HG02571 (cell line): Measurements from ENCODE around the gene HDAC4.

Source experiments
- ATAC-seq: cut with Tn5 transposase; IDR thresholded peaks from one replicate; pipeline ENCODE4 v1.9.1; 2021; ENCODE audit warnings: mild to moderate bottlenecking, moderate library complexity; ENCODE audit not compliant: unreplicated experiment

The HDAC4 gene

GRCh38 chr2:239211396-239212094 is 189.3 kb downstream of the HDAC4 start:
- ATAC-seq: no peak

GRCh38 chr2:239209783-239210182 is 191.0 kb downstream of the HDAC4 start:
- no peak for ATAC-seq

- ATAC-seq: no peak
Measured at GRCh38 chr2:239208465-239209180, 192.2 kb downstream of the HDAC4 start.

DNA sequence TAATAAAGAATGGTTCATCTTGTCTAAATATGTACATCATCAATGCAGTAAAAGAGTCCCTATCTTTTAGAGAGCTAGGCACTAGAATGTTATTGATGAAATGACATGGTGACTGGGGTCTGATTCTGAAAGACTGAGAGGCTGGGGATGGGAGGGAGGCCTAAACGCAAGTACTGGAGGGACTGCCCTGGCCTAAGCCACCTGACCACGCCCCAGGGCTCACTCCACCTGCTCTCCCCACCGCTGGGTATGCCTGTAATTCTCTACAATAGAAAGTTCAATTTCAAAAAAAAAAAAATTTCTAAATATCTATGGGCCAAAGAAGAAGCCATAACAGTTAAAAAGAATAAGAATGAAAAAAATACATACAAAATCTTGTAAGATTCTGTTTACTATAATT is 194.0 kb downstream of the HDAC4 start:
- ATAC-seq: no peak

DNA sequence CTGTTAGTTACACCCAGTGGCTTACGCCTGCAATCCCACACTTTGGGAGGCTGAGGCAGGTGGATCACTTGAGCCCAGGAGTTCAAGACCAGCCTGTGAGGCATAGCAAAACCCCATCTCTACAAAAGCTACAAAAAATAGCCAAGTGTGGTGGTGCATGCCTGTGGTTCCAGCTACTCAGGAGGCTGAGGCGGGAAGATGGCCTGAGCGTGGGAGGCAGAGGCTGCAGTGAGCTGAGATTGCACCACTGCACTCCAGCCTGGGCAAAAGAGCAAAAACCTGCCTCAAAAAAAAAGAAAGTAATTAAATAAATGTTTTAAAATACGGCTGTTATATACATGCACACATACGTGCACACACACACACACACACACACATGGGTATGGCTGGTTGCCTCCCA is 194.8 kb downstream of the HDAC4 start:
- no peak for ATAC-seq

DNA sequence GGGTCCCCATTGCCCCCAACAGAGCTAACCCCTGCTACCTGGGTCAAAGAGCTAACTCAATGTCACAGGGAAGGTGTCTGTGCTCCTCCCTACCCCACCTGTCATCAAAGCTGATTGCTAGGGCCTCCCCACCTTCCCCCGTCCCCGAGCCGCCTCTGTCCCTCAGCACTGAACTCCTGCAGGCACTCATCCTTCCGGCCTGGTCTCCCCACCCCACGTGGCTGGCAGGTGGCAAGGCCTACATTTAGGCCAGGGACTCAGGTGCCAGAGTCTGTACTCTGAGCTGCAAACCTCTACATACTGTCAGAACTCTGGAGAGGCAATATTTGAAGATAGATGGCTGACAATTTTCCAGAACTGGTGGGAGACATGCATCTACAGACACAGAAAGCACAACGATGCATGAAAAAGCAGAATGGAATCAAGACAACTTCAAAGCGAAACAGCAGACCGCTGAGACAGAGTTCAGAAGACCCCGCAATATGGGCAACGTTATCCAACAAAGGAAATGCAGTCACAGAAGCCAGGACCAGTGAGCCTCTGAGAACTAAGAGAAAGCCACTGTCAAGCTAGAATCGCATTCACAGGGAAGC is 195.8 kb downstream of the HDAC4 start:
- no peak for ATAC-seq

DNA sequence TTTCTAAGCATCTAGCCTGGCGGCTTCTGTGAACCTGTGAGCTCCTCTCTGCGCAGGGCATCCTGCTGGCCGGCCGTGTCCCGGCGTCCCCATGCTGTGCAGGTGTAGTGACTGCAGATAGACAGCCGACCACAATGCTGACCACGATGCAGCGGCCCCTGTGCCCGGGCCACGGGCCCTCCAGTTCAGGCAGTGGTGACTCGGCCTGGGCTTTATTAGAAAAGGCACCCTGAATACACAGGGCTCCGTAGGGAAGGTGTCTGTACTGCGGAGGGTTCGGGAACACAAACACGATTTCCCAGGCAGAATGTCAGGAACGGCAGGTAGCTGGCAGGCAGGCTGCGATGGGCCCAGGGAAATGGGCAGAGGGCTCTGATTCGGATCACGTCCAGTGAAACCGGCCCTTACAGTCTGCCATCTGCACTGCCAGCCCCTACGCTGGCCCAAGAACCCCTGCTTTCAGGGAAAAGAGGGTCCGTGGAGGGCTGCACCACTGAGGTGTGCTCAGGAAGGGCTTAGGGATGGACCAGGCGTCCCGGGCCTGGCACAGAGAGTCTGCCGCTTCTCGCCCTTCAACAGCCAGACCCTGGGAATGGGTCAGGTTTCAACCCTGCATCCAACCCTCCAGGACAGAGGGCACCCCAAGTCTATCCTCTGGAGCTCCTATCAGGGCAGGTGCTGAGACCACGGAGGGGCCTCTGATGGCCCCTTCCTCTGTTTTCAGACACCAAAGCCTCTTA is 196.5 kb downstream of the HDAC4 start:
- ATAC-seq: no peak

DNA sequence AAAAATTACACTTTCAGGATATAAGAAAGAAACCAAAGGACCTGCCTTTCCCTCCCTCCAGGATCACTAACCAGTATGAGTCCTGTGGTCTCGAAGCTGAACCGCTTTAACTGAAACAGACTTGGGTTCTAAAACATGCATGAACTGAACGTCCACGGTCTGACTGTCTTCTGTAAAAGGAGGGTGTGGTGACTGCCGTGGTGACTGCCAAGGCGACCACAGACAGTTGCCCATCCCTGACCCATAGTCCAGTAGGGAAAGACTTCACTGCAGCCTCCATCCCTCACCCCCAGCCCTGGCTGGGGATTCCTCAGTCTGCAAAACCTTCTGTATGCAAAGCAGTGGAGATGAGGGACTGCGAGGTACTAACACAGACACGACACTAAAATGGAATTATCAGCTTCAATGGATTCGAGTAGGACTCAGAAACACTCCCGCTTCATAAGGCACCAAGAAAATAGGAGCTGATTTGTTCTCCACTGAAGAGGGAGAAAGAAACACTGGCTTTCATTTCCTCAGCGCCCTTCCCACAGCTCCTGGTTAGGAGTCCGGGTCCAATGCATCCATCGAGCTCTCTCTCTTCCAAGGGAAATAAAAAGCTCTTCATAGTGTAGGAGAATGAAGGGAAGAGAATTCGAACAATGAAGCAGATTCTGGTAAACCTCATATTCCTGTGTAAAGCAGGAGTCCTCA is 197.2 kb downstream of the HDAC4 start:
- ATAC-seq: no peak

DNA sequence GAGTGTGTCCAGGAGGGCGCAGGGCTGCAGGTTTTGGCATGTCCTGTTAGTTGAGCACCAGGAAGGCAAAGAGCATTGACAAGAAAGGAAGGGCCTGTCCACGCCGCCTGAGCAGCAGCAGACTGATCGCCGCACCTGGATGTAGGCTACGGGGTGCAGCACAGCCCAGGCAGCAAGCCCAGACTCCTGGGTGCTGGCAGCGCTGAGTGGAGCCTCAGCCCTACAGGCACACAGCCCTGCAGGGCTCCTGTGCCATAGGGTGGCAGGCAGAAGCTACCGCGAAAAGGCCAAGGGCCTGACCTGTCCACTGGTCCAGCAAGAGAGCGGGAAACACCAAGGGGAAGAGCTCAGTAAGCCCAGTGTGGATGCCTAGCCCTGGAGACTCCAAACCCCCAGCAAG is 198.0 kb downstream of the HDAC4 start:
- no peak for ATAC-seq

DNA sequence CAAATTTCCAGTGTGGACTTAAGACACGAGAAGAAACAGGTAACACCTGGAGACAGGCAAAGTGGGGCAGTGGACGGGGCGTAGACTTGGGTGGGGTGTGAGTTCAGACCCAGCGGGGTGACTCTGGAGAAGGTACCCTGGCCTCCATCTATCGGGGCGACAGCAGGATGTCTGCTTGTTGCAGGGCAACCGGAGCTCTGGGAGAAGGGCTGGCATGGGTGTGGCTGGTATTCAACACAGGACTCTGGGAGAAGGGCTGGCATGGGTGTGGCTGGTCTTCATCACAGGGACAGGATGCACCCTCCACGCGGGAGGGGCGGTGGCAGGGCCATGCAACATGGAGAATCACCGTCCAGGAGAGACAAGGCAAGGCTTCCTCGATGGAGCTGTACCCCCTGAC is 198.5 kb downstream of the HDAC4 start:
- ATAC-seq: no peak

- ATAC-seq: no peak
Measured at GRCh38 chr2:239201884-239202283, 198.9 kb downstream of the HDAC4 start.

- ATAC-seq: no peak
Measured at GRCh38 chr2:239201531-239201876, 199.3 kb downstream of the HDAC4 start.

DNA sequence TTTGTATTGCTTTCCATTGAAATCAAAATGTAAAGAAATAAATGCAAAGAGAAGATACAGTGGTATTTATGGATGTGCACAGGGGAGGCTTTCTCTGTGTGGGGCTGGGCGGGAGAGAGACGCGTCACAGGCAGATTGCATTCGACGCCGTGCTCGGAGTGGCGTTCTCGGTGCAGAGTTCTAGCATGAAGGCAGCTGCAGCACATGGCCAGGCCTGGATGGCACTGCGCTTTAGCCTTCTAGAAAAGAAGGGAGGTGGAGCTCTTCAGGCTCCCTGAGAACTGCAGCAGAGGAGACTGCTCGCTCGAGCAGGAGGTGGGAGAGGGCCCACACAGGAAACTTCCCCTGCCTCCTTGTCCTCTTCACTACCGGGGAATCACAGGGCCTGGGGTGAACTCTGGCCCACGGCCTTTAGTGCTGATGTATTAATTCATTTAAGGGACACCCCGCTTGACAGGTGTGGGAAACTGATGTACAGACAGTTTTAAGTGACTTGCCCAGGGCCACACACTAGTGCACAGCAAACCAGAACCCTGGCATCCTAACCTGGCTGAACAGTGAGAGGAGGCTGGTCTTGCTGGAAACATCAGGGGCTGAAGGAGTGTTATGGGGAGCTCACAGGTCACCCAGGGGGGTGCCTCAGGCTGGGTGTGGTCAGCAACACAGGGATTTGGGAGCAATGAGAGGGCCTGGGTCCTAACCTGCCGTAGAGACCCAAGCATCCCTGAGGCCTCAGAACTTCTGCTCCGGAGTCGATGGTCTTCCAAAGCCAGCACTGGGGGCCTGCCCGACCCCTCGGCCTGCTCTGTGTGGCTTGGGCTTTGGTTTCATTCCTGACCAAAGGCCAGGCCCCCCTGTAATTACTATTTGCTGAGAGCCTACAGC is 199.9 kb downstream of the HDAC4 start:
- ATAC-seq: no peak

DNA sequence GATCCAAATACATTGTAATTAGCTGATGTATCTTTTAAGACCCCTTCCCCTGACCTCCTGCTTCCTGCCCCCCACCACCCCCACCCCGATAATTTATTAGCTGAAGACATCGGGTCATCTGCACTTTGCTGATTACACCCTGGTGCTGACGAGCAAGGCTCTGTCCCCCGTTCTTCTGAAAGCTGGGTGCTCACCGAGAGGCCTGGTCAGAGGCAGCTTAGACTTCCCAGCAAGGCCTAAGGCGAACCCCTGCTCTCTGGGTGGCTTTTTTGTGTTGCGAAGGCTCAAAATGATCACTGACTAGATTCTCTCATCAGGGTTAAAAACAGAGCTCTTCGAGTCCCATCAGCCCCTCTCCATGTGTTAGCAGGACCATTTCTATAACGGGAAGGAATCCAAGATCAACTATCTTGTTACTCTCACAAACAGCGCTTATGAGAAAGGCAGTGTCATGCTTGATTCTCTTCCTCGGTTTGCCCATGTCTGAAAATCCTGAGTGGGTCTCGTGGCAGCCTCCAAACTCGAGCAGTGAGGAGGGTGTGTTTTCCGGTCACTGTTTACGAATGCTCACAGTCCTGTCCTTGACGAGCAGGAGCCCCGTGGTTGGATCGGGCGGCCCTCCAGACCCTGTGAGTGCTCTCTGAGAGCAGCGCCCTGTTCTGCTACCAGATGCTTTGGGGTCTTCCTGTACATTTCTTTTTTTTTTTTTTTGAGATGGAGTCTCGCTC is 201.6 kb downstream of the HDAC4 start:
- ATAC-seq: no peak

DNA sequence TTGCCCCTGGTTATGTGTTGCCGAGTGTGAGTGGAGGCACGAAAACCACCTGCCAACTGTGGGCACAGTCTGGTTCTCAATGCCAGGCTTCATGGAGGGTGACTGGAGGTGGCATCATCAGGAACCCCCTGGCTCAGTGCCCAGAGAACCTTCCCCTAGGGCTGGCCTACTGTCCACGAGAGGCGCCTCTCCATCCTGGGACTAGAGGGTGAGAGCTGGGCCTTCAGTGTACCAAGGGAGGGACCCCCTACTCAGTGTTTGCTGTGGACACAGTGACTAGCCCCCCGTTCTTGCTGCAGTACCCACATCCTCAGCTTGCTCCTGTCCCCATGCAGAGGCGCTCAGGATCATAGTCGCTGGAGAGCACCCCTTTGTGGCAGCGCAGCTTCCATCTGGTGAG is 202.6 kb downstream of the HDAC4 start:
- no peak for ATAC-seq

- no peak for ATAC-seq
Measured at GRCh38 chr2:239197146-239197545, 203.7 kb downstream of the HDAC4 start.

DNA sequence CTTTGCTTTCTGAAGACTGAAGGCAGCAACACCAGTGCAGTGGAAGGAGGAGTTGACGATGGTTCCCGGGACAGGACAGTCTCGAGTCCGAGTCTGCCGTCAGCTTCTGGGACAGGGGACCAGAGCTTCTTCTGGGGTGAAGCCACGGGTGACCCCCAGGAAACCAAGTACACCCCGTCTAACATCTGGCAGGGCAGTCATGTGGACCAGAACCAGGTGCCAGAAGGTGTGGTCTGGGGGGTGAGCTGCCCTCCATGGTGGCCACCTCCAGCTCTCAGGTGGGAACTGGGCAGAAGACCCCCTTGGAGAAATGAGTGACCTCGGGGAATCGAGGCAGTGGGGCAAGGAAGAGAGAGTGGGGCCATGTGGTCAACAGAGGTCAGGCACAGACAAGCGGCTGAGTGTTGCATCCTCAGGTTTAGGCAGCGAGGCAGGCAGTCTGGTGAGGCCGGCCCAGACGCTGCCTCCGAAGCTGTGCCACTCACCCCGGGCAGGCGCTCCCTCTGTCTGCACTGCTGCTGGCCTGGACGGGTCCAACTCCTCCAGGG is 204.3 kb downstream of the HDAC4 start:
- no peak for ATAC-seq

DNA sequence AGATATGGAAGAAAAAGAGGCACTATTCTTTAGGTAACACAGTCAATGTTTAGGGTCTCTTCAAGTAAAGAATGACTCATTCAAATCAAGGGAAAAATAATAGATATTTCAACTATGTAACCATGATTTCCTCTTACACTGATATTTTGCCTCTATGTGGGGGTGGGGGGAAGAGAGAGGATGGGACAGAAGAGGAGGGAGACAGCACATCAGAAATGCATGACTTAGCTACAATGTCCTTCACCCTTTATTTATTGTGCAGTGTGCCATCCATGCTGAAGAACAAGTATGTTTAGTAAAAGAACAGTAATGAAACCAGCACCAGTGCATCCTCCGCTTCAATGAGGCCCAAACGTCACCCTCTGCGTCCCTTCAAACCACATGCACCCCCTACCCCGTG is 204.8 kb downstream of the HDAC4 start:
- no peak for ATAC-seq

GRCh38 chr2:239195318-239195871 is 205.4 kb downstream of the HDAC4 start:
- no peak for ATAC-seq
